DND-41 (cell line): ENCODE results near the gene CPLX1.

Experiments
- ATAC-seq: fragments of 200-7000 bp; cut with Tn5 transposase; 3 replicates; pipeline ENCODE4 v1.9.1; 2021; ENCODE audit warnings: low read depth; ENCODE audit not compliant: insufficient read depth
- DNase-seq: peaks from one replicate; pipeline ENCODE4 v3.0.0-alpha.2; 2020
- H2AFZ ChIP-seq: 2 replicates; pipeline ENCODE4 v1.6.0; 2012; ENCODE audit warnings: low read depth, low read length
- H3K27ac ChIP-seq: 2 replicates; pipeline ENCODE4 v1.5.1; 2012; ENCODE audit warnings: low read length, inconsistent platforms
- H3K27me3 ChIP-seq: fragments of 200-600 bp; sonication (generic); 2 replicates; pipeline ENCODE4 v1.6.0; 2012; ENCODE audit warnings: low read length, mild to moderate bottlenecking, inconsistent platforms; ENCODE audit not compliant: insufficient read depth, poor library complexity
- H3K36me3 ChIP-seq: 2 replicates; pipeline ENCODE4 v1.5.1; 2012; ENCODE audit warnings: low read length, inconsistent platforms; ENCODE audit not compliant: insufficient read depth
- H3K4me1 ChIP-seq: 2 replicates; pipeline ENCODE4 v1.5.1; 2012; ENCODE audit warnings: mild to moderate bottlenecking, low read length; ENCODE audit not compliant: insufficient read depth
- H3K4me2 ChIP-seq: 2 replicates; pipeline ENCODE4 v1.6.0; 2012; ENCODE audit warnings: mild to moderate bottlenecking, moderate library complexity, low read length, inconsistent platforms; ENCODE audit not compliant: insufficient read depth
- H3K4me3 ChIP-seq, 2 experiments: fragments of 200-600 bp in 1 of 2; shearing (Covaris generic) in 1 of 2; 2 replicates each; pipeline ENCODE4 v1.5.1; 2012 to 2016; ENCODE audit warnings: inconsistent platforms in 2 of 2, low read length in 2 of 2, mild to moderate bottlenecking in 2 of 2, low read depth in 1 of 2, moderate library complexity in 1 of 2
- H3K79me2 ChIP-seq: 2 replicates; pipeline ENCODE4 v1.6.0; 2012; ENCODE audit warnings: low read length, inconsistent platforms; ENCODE audit not compliant: insufficient read depth
- H3K9ac ChIP-seq: 2 replicates; pipeline ENCODE4 v1.6.0; 2012; ENCODE audit warnings: low read depth, mild to moderate bottlenecking, inconsistent platforms, low read length, moderate library complexity
- H3K9me3 ChIP-seq: 2 replicates; pipeline ENCODE4 v1.5.1; 2012; ENCODE audit warnings: low read length, moderate library complexity, mild to moderate bottlenecking, inconsistent platforms; ENCODE audit not compliant: insufficient read depth, severe bottlenecking
- H4K20me1 ChIP-seq: 2 replicates; pipeline ENCODE4 v1.6.0; 2012; ENCODE audit warnings: low read length; ENCODE audit not compliant: insufficient read depth
- EZH2 ChIP-seq: IDR thresholded peaks from 3 replicates; pipeline ENCODE4 v1.6.1; 2012; ENCODE audit warnings: borderline replicate concordance, low read depth, mild to moderate bottlenecking, moderate library complexity, low read length, inconsistent platforms; ENCODE audit not compliant: severe bottlenecking
- TF ChIP-seq, protein P1 (sequence below): IDR thresholded peaks from 2 replicates; pipeline ENCODE4 v1.5.1; 2012; ENCODE audit warnings: borderline replicate concordance, low read length, moderate library complexity, mild to moderate bottlenecking; ENCODE audit not compliant: poor library complexity, severe bottlenecking; ENCODE audit errors: extremely low read depth

Gene CPLX1

DNA sequence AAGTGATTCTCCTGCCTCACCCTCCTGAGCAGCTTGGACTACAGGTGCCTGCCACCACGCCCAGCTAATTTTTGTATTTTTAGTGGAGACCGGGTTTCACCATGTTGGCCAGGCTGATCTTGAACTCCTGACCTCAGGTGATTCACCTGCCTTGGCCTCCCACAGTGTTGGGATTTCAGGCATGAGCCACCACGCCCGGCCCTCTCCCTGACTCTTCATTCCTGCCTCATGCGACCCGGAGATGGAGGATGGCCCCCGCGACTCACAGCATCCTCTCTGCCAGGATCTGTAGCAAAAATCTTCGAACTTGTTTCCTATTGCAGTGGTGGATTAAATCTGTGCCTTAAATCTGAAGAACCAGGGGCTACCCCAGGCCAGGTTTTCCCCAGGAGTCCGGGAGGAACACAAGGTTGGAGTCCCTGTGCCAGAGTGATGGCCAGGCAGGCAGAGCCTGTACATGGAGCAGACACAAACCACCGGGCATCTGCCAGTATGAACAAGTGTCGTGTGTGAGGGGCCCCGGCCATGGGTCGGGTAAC, 11.5 kb downstream of the CPLX1 start:
- Histone ChIP-seq H3K9ac (no peak overlapping the region), H4K20me1 (no peaks in the 10 kb centered on the region), H3K4me2 (no peak overlapping the region), H3K27ac (no peak overlapping the region), H3K9me3 (no peaks in the 10 kb centered on the region), H3K4me1 (no peaks in the 10 kb centered on the region), H3K4me3 (no peak overlapping the region), H2AFZ (no peak overlapping the region), H3K27me3 (no peaks in the 10 kb centered on the region), H3K36me3 (no peaks in the 10 kb centered on the region), H3K79me2 (no peaks in the 10 kb centered on the region)
- TF ChIP-seq, protein P1, sequence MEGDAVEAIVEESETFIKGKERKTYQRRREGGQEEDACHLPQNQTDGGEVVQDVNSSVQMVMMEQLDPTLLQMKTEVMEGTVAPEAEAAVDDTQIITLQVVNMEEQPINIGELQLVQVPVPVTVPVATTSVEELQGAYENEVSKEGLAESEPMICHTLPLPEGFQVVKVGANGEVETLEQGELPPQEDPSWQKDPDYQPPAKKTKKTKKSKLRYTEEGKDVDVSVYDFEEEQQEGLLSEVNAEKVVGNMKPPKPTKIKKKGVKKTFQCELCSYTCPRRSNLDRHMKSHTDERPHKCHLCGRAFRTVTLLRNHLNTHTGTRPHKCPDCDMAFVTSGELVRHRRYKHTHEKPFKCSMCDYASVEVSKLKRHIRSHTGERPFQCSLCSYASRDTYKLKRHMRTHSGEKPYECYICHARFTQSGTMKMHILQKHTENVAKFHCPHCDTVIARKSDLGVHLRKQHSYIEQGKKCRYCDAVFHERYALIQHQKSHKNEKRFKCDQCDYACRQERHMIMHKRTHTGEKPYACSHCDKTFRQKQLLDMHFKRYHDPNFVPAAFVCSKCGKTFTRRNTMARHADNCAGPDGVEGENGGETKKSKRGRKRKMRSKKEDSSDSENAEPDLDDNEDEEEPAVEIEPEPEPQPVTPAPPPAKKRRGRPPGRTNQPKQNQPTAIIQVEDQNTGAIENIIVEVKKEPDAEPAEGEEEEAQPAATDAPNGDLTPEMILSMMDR, result no peak
- TF ChIP-seq EZH2, result no peak
- DNase-seq (no peak), ATAC-seq (no peak)

DNA sequence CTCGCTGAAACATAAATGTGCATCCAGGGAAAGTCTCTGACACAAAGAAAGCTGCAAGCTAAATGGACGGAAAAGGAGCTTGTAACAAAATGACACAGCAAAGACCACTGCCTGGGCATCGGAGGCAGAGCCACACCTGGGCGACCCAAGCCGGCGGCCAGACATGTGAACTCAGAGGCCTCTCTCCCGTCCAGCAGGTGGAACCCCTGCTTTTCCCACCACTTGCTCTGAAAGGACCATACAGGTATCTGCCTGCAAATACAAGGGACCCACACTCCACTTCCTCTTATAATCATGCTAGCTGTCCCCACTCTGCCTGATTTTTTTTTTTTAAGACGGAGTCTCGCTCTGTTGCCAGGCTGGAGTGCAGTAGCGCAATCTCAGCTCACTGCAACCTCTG, 12.0 kb downstream of the CPLX1 start:
- no peaks in the 10 kb centered on the region for H4K20me1 ChIP-seq
- H3K4me1 ChIP-seq, result no peaks in the 10 kb centered on the region
- TF ChIP-seq, protein P1, result peak; percentile 14
- TF ChIP-seq EZH2, result no peak
- no peak overlapping the region for H3K4me3 ChIP-seq
- no peak overlapping the region for H2AFZ ChIP-seq
- no peak overlapping the region for H3K27ac ChIP-seq
- DNase-seq (no peak), ATAC-seq (no peak)
- no peaks in the 10 kb centered on the region for H3K79me2 ChIP-seq
- no peaks in the 10 kb centered on the region for H3K27me3 ChIP-seq
- no peak overlapping the region for H3K4me2 ChIP-seq
- no peak overlapping the region for H3K9ac ChIP-seq
- H3K36me3 ChIP-seq, result no peaks in the 10 kb centered on the region
- no peaks in the 10 kb centered on the region for H3K9me3 ChIP-seq

DNA sequence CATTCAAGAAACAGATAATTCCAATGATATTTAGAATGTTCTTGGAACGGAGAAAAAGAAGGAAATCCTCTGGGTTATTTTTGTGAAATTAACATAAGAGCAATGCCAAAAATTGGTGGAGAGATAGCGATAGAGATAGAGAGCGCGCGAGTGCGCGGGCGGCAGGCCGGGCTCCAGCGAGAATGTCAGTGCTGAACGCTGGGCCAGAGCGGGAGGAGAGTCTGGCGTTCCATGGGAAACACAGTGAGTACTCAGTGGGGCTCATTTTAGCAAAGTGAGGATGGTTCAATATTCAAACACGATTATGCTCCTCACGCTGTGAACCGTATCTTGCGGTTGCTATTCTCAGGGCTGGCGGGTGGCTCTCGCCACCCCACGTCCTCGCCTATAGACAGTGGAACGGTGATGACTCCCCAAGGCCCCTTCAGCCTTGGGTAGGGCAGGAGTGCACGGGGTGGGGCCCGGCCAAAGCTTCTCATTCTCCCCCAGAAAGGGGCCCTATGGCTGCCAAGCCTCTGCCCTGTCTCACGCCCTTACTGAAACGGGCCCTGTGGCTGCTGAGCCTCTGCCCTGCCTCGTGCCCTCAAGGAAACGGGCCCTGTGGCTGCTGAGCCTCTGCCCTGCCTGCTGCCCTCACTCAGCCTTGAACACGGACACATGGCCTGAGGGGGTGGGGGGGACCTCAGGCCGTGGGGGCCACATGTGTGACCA, 16.9 kb downstream of the CPLX1 start:
- H3K36me3 ChIP-seq, result no peaks in the 10 kb centered on the region
- no peak overlapping the region for H2AFZ ChIP-seq
- H3K4me1 ChIP-seq, result no peaks in the 10 kb centered on the region
- TF ChIP-seq EZH2, result no peak
- TF ChIP-seq, protein P1, result no peak
- no peak overlapping the region for H3K4me2 ChIP-seq
- no peak overlapping the region for H3K4me3 ChIP-seq
- DNase-seq (no peak), ATAC-seq (no peak)
- H4K20me1 ChIP-seq, result no peaks in the 10 kb centered on the region
- H3K27me3 ChIP-seq, result no peaks in the 10 kb centered on the region
- no peak overlapping the region for H3K9ac ChIP-seq
- no peaks in the 10 kb centered on the region for H3K79me2 ChIP-seq
- H3K9me3 ChIP-seq, result no peaks in the 10 kb centered on the region
- H3K27ac ChIP-seq, result no peak overlapping the region
